ENCODE measurements around the gene DGCR6L. TPM values are rescaled to one million over a fixed set of nuclear protein-coding genes. Genes with fewer than 3 reads are reported as not detected.
"Not testable (repeated sequence)": the region's sequence is repeated elsewhere in the genome, so short reads cannot be mapped to it uniquely, and the experiment has no call there.

Gene DGCR6L
- total RNA-seq, 1 donor from 2014 or later = 38.6 TPM

- Histone ChIP-seq H3K4me3 (ENCODE audit: low read length in 3 of 3) (peak within 1 kb of the TSS in 1 of 3 donors; percentile 41), H3K27me3 (ENCODE audit: control insufficient read depth in 3 of 3, insufficient read depth in 3 of 3, low read length in 3 of 3) (peaks cover 0 to 6% (median 6%) of the 10 kb centered on the region in 3 donors), H3K9ac (ENCODE audit: low read depth in 1 of 3, low read length in 3 of 3) (peak within 1 kb of the TSS in 1 of 3 donors; percentile 66), H3K9me3 (ENCODE audit: control insufficient read depth in 3 of 3, low read length in 3 of 3) (no peaks in the 10 kb centered on the region), H3K36me3 (ENCODE audit: control insufficient read depth in 3 of 3, insufficient read depth in 3 of 3, low read length in 3 of 3) (no peaks in the 10 kb centered on the region), H3K27ac (ENCODE audit: low read depth, low read length) (no peak within 1 kb of the TSS), H3K4me1 (ENCODE audit: control insufficient read depth in 3 of 3, insufficient read depth in 3 of 3, low read length in 3 of 3) (peaks cover 5 to 15% (median 14%) of the 10 kb centered on the region in 3 donors)
These were observed 51.4 kb downstream of the DGCR6L start, which contains the start of gene RTN4R for GRCh38 chr22:20268279-20269012. Gene RTN4R, minus strand, starts transcription at chr22:20268318. Its CDS starts 226 bp downstream, at chr22:20268092.

DNA sequence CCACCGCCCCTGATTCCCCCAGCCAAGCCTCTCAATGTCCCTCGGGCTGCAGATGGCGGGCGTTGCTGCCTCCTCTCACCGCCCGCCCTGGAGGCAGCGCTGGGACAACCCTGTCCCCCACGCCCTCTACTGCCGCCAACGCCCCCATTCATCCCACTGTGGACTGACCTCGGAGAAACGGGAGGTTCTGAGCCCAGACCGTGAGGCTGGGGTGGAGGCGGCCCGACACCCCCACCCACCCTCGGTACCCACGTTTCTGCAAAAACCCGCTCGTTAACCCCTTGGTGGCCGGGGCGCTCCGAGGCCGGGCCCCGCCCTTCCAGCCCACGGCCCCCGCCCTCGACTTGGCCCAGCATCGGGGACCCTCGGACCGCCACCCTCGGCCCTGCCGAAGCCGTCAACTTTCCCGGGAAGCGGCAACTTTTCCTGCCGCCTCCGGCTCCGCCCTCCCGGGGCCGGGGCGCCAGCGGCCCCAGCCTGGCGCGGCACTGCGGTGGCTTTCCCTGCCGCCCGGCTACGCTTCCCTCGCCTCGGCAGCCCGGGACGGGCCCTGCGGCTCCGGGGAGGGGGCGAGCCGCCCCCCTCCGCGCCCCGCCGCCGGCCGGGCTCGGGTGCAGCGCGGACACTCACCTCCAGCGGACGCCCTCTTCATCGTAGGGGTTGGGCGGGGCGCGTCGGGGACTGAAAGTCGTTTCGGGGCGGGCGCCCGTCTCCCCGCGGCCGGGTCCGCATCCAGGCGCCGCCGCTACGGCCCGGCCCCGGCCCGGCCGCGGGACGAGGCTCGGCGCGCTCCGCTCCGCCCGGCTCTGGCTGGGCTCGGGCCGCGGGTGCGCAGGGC, 52.2 kb downstream of the DGCR6L start:
- peak overlapping the region in 1 of 3 donors; percentile 35 for H3K4me3 ChIP-seq (ENCODE audit: low read length in 3 of 3)
- H3K27me3 ChIP-seq (ENCODE audit: control insufficient read depth in 3 of 3, insufficient read depth in 3 of 3, low read length in 3 of 3) = peaks cover 0 to 6% (median 6%) of the 10 kb centered on the region in 3 donors
- H3K27ac ChIP-seq (ENCODE audit: low read depth, low read length) = no peak overlapping the region
- H3K36me3 ChIP-seq (ENCODE audit: control insufficient read depth in 3 of 3, insufficient read depth in 3 of 3, low read length in 3 of 3) = no peaks in the 10 kb centered on the region
- H3K9ac ChIP-seq (ENCODE audit: low read depth in 1 of 3, low read length in 3 of 3) = peak overlapping the region in 1 of 3 donors; percentile 66
- no peaks in the 10 kb centered on the region for H3K9me3 ChIP-seq (ENCODE audit: control insufficient read depth in 3 of 3, low read length in 3 of 3)
- peaks cover 5 to 15% (median 12%) of the 10 kb centered on the region in 3 donors for H3K4me1 ChIP-seq (ENCODE audit: control insufficient read depth in 3 of 3, insufficient read depth in 3 of 3, low read length in 3 of 3)

DNA sequence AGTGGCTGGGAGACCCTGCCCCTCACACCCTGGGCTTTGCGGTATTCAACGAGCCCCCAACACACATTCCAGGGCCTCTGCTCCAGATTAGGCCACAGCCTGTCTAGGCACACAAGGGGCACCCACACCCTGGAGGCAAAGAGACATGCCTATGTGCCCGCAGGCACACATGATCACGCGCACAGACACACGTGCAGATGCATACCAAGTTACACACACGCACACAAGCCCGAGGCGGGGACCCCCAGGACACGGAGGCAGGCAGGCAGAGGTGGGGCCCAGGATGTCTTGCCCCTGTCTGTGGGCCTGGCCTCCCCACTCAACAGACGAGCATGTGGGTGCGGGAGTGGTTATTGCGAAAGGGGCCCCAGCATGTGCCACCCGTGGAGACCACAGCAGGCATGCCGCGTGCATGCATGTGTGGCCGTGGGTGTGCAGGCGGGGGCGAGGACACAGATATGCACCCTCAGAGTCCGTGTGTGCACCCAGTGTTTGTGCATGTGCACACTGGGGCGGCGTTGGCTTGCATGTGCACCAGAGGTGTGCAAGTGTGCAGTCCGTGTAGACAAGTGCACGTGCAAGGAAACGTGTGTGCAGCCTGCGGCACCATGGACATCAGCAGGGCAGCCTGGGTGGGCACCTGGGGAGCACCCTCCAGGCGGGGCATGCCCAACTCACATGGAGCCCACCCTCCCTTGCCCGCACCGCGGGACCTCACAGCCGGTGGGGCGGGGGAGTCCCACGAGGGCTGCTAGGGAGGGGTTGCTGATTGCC, 53.0 kb downstream of the DGCR6L start:
- not testable (repeated sequence) for H3K9me3 ChIP-seq (ENCODE audit: control insufficient read depth in 3 of 3, low read length in 3 of 3); H3K27me3 ChIP-seq (ENCODE audit: control insufficient read depth in 3 of 3, insufficient read depth in 3 of 3, low read length in 3 of 3); H3K27ac ChIP-seq (ENCODE audit: low read depth, low read length); H3K36me3 ChIP-seq (ENCODE audit: control insufficient read depth in 3 of 3, insufficient read depth in 3 of 3, low read length in 3 of 3); H3K4me3 ChIP-seq (ENCODE audit: low read length in 3 of 3); H3K9ac ChIP-seq (ENCODE audit: low read depth in 1 of 3, low read length in 3 of 3)
- peaks cover 5 to 13% (median 12%) of the 10 kb centered on the region in 3 donors for H3K4me1 ChIP-seq (ENCODE audit: control insufficient read depth in 3 of 3, insufficient read depth in 3 of 3, low read length in 3 of 3)

- not testable (repeated sequence) for H3K27ac ChIP-seq (ENCODE audit: low read depth, low read length); H3K9me3 ChIP-seq (ENCODE audit: control insufficient read depth in 3 of 3, low read length in 3 of 3); H3K4me1 ChIP-seq (ENCODE audit: control insufficient read depth in 3 of 3, insufficient read depth in 3 of 3, low read length in 3 of 3); H3K27me3 ChIP-seq (ENCODE audit: control insufficient read depth in 3 of 3, insufficient read depth in 3 of 3, low read length in 3 of 3); H3K36me3 ChIP-seq (ENCODE audit: control insufficient read depth in 3 of 3, insufficient read depth in 3 of 3, low read length in 3 of 3); H3K4me3 ChIP-seq (ENCODE audit: low read length in 3 of 3); H3K9ac ChIP-seq (ENCODE audit: low read depth in 1 of 3, low read length in 3 of 3)
These were observed 53.8 kb downstream of the DGCR6L start for GRCh38 chr22:20265772-20266666.

- Histone ChIP-seq H3K27me3 (ENCODE audit: control insufficient read depth in 3 of 3, insufficient read depth in 3 of 3, low read length in 3 of 3) (peaks cover 0 to 6% (median 6%) of the 10 kb centered on the region in 3 donors), H3K9ac (ENCODE audit: low read depth in 1 of 3, low read length in 3 of 3) (no peak overlapping the region), H3K4me1 (ENCODE audit: control insufficient read depth in 3 of 3, insufficient read depth in 3 of 3, low read length in 3 of 3) (peaks cover 0 to 4% (median 2%) of the 10 kb centered on the region in 3 donors), H3K9me3 (ENCODE audit: control insufficient read depth in 3 of 3, low read length in 3 of 3) (no peaks in the 10 kb centered on the region), H3K36me3 (ENCODE audit: control insufficient read depth in 3 of 3, insufficient read depth in 3 of 3, low read length in 3 of 3) (no peaks in the 10 kb centered on the region), H3K27ac (ENCODE audit: low read depth, low read length) (no peak overlapping the region), H3K4me3 (ENCODE audit: low read length in 3 of 3) (no peak overlapping the region)
These were observed 55.0 kb downstream of the DGCR6L start for GRCh38 chr22:20264614-20265452.

Other genes starting within 250 kb of the DGCR6L start
- gene DGCR8, start 239.8 kb downstream of the DGCR6L start, total RNA-seq = 38.1 TPM
- gene RANBP1, start 204.0 kb downstream of the DGCR6L start, total RNA-seq = 85.1 TPM
- gene TRMT2A, start 202.8 kb downstream of the DGCR6L start, total RNA-seq = 31.8 TPM
- gene ZDHHC8, start 188.3 kb downstream of the DGCR6L start, total RNA-seq = 3.1 TPM
- gene CCDC188, start 169.0 kb downstream of the DGCR6L start, total RNA-seq = not detected
- gene RTN4R, start 51.7 kb downstream of the DGCR6L start, total RNA-seq = 2.6 TPM
- 9.9 TPM for gene ZNF74, start 74.1 kb upstream of the DGCR6L start, total RNA-seq
- 7.8 TPM for gene SCARF2, start 117.8 kb upstream of the DGCR6L start, total RNA-seq
- 35.5 TPM for gene KLHL22, start 175.7 kb upstream of the DGCR6L start, total RNA-seq
- gene MED15, start 187.6 kb upstream of the DGCR6L start, total RNA-seq = 16.7 TPM

All from skeletal muscle tissue (tissue), 4 donors.